ENCODE measurements around the gene NR6A1.

GRCh38 chr9:124758061-124758460 is 13.1 kb downstream of the NR6A1 start:
- TF ChIP-seq, protein P1, sequence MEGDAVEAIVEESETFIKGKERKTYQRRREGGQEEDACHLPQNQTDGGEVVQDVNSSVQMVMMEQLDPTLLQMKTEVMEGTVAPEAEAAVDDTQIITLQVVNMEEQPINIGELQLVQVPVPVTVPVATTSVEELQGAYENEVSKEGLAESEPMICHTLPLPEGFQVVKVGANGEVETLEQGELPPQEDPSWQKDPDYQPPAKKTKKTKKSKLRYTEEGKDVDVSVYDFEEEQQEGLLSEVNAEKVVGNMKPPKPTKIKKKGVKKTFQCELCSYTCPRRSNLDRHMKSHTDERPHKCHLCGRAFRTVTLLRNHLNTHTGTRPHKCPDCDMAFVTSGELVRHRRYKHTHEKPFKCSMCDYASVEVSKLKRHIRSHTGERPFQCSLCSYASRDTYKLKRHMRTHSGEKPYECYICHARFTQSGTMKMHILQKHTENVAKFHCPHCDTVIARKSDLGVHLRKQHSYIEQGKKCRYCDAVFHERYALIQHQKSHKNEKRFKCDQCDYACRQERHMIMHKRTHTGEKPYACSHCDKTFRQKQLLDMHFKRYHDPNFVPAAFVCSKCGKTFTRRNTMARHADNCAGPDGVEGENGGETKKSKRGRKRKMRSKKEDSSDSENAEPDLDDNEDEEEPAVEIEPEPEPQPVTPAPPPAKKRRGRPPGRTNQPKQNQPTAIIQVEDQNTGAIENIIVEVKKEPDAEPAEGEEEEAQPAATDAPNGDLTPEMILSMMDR (IDR thresholded peaks at IDR 0.05; ENCODE audit: low read depth, low read length, poor library complexity, severe bottlenecking), result no peak
- TF ChIP-seq EZH2phosphoT487 (IDR thresholded peaks at IDR 0.05; ENCODE audit: borderline replicate concordance, low read length), result no peak
